Prostate gland (tissue), 2 donors: Measurements from ENCODE around the gene COL7A1. TPM values are rescaled to one million over a fixed set of nuclear protein-coding genes. Genes with fewer than 3 reads are reported as not detected.

Source experiments
- DNase-seq: peaks from one replicate; pipeline ENCODE4 v3.0.0-alpha.2; 2019; ENCODE audit warnings: low spot score
- H3K27ac ChIP-seq, 2 donors: fragments of 200-600 bp; sonication (generic); 2 replicates each; pipeline ENCODE4 v1.5.1; 2017 to 2019
- H3K27me3 ChIP-seq: fragments of 200-600 bp; sonication (generic); replicated peaks from 2 replicates; pipeline ENCODE4 v1.5.1; 2019; ENCODE audit not compliant: insufficient read depth
- H3K36me3 ChIP-seq, 2 donors: fragments of 200-600 bp; sonication (generic); 1 replicate in 1 of 2; 2 replicates in 1 of 2; pipeline versions ENCODE4 v1.5.1 to v1.8.1; 2017 to 2019
- H3K4me1 ChIP-seq: fragments of 200-600 bp; sonication (generic); replicated peaks from 2 replicates; pipeline ENCODE4 v1.5.1; 2019
- H3K4me3 ChIP-seq, 2 donors: fragments of 200-600 bp; sonication (generic); 2 replicates each; pipeline ENCODE4 v1.5.1; 2017 to 2019
- H3K9me3 ChIP-seq: fragments of 200-600 bp; sonication (generic); 2 replicates; pipeline ENCODE4 v1.5.1; 2017
- POLR2A ChIP-seq: fragments of 450-650 bp; IDR thresholded peaks from one replicate; pipeline ENCODE4 v1.6.1; 2016; ENCODE audit warnings: antibody characterized with exemption, mild to moderate bottlenecking
- POLR2AphosphoS5 ChIP-seq: sonication (generic); formaldehyde crosslinking; IDR thresholded peaks from one replicate; pipeline ENCODE4 v1.6.1; 2017; ENCODE audit warnings: antibody characterized with exemption
- whole genome bisulfite sequencing: methylation state at CpG from one replicate; pipeline ENCODE4 v1.1.5; 2018; 5-methylcytosine and 5-hydroxymethylcytosine counted together
- intact Hi-C: fragments of 100-400 bp; cut with DNase I; formaldehyde crosslinking; loops from one replicate; pipeline ENCODE4 v1.14.2; 2022
- microRNA counts, 2 donors: library from miRNA; unstranded; fragments of <30 nt; microRNA quantifications; one replicate each; lab custom pipeline; 2016 to 2017
- microRNA-seq: library from miRNA; unstranded; fragments of <30 nt; microRNA quantifications from one replicate; pipeline ENCODE4, GENCODE V29; 2016
- small RNA-seq, 2 donors: library from RNA; depleted of rRNA; stranded (forward); fragments of <200 nt; gene quantifications; one replicate each; pipeline ENCODE3, GENCODE V24; 2016
- total RNA-seq, 2 donors: library from RNA; depleted of rRNA; stranded (reverse); fragments of >200 nt; gene quantifications; one replicate each; pipeline ENCODE4 v1.1.0, GENCODE V29; 2016
- TF ChIP-seq, protein P1 (sequence below), 4 experiments: fragments of 200-600 bp in 2 of 4; fragments of 450-650 bp in 2 of 4; sonication (generic) in 2 of 4; IDR thresholded peaks; 1 replicate in 3 of 4; 2 replicates in 1 of 4; pipeline ENCODE4 v1.5.1; 2016 to 2019; ENCODE audit warnings: antibody characterized with exemption in 4 of 4, mild to moderate bottlenecking in 2 of 4, moderate library complexity in 2 of 4

The COL7A1 gene
- total RNA-seq, 2 donors from 2014 or later = 84.8 to 92.6 TPM

- no peak overlapping the region for H3K4me3 ChIP-seq
- intact Hi-C loops = no loop called here
- DNase-seq = no peak
- peak overlapping the region; percentile 11 to 21 for H3K27ac ChIP-seq
- H3K4me1 ChIP-seq = no peaks in the 10 kb centered on the region
- no peaks in the 10 kb centered on the region for H3K27me3 ChIP-seq
- H3K9me3 ChIP-seq = no peaks in the 10 kb centered on the region
- no peak for TF ChIP-seq POLR2A
- TF ChIP-seq, protein P1, sequence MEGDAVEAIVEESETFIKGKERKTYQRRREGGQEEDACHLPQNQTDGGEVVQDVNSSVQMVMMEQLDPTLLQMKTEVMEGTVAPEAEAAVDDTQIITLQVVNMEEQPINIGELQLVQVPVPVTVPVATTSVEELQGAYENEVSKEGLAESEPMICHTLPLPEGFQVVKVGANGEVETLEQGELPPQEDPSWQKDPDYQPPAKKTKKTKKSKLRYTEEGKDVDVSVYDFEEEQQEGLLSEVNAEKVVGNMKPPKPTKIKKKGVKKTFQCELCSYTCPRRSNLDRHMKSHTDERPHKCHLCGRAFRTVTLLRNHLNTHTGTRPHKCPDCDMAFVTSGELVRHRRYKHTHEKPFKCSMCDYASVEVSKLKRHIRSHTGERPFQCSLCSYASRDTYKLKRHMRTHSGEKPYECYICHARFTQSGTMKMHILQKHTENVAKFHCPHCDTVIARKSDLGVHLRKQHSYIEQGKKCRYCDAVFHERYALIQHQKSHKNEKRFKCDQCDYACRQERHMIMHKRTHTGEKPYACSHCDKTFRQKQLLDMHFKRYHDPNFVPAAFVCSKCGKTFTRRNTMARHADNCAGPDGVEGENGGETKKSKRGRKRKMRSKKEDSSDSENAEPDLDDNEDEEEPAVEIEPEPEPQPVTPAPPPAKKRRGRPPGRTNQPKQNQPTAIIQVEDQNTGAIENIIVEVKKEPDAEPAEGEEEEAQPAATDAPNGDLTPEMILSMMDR (IDR thresholded peaks at IDR 0.05) = no peak
- no peak for TF ChIP-seq POLR2AphosphoS5
- 41% methylated on average over 10 of the region's 12 CpGs for WGBS
- no peaks in the 10 kb centered on the region for H3K36me3 ChIP-seq
Observed at GRCh38 chr3:48518638-48519276, 76.4 kb downstream of the COL7A1 start.

DNA sequence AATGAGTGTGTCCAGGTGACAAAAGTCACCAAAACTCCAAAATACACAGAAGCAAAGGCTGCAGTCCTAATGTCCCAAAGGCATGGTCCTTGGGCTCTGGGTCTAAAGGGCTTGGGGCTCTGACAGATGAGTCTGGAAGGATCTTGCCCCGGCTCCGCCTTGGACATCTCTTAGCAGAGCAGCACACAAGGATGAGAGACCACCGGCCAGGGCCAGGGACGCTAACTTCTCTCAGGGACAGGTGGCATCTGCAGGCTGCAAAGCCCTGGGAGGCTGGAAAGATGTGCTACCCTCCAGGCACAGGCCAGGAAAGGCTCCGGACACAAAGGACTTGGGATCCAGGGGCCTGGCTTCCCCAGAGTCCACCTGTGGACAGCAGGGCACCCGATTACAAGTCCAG, 77.1 kb downstream of the COL7A1 start:
- H3K4me3 ChIP-seq = no peak overlapping the region
- TF ChIP-seq POLR2A (no peak), POLR2AphosphoS5 (no peak)
- TF ChIP-seq, protein P1 (IDR thresholded peaks at IDR 0.05) = no peak
- no peaks in the 10 kb centered on the region for H3K4me1 ChIP-seq
- DNase-seq = no peak
- no peaks in the 10 kb centered on the region for H3K36me3 ChIP-seq
- H3K27me3 ChIP-seq = no peaks in the 10 kb centered on the region
- intact Hi-C loops = no loop called here
- no peaks in the 10 kb centered on the region for H3K9me3 ChIP-seq
- H3K27ac ChIP-seq = peak overlapping the region; percentile 11 to 21
- WGBS = 92% methylated on average over 5 of the region's 6 CpGs

DNA sequence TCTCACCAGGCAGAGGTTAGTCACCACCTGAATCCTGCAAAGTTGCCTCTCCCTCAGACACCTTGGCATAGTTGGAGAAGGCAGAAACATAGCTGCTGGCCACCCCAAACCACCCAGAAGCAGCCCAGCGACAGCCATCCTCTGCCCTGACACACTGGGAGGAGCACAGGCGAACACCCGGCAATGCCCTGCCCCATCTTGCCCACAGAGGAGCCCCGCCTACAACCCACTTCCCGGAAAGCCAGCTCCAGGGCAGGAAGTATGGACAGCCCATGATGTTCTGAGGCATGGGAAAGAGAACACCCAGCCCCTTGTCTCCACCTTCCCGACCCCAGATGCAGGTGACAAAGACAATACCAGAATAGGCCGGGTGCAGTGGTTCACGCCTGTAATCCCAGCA, 78.6 kb downstream of the COL7A1 start:
- H3K36me3 ChIP-seq = no peaks in the 10 kb centered on the region
- no peak overlapping the region for H3K4me3 ChIP-seq
- TF ChIP-seq POLR2AphosphoS5 (no peak), POLR2A (no peak)
- TF ChIP-seq, protein P1 (IDR thresholded peaks at IDR 0.05) = no peak
- DNase-seq = no peak
- H3K27me3 ChIP-seq = no peaks in the 10 kb centered on the region
- H3K9me3 ChIP-seq = no peaks in the 10 kb centered on the region
- WGBS = 79% methylated on average over 8 of the region's 8 CpGs
- H3K27ac ChIP-seq = no peak overlapping the region
- H3K4me1 ChIP-seq = no peaks in the 10 kb centered on the region
- intact Hi-C loops = no loop called here

DNA sequence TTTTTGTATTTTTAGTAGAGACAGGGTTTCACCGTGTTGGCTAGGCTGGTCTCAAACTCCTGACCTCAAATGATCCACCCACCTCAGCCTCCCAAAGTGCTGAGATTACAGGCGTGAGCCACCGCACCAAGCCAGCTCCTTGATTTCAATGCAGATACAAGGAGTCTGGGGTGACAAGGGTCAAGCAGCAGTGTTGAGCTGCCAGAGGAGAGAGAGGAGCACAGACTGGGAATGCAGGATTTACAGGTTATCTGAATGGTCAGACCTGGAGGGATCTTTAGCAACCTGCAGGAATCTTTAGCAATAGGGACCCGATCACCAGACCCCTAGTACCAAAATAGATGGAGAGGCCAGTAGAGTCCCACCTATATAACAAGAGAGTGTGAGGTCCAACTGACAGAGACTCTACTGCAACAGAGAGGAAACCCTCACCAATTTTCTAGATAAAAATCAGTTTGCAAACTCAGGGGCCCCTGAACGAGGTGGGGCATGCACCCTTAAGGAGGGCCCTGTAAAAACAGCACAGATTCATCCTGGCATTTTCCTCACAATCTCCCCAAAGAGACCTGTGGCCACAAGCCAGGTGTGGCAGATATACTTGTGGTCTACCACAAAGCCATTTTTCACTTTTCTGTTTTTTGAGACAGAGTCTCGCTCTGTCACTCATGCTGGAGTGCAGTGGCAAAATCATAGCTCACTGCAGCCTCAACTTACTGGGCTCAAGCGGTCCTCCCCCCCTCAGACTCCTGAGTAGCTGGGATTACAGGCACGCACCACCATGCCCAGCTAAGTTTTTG, 80.5 kb downstream of the COL7A1 start:
- H3K27me3 ChIP-seq = no peaks in the 10 kb centered on the region
- H3K36me3 ChIP-seq = no peaks in the 10 kb centered on the region
- H3K27ac ChIP-seq = no peak overlapping the region
- TF ChIP-seq, protein P1 (IDR thresholded peaks at IDR 0.05) = no peak
- TF ChIP-seq POLR2AphosphoS5 (no peak), POLR2A (no peak)
- H3K9me3 ChIP-seq = no peaks in the 10 kb centered on the region
- intact Hi-C loops = no loop called here
- DNase-seq = no peak
- WGBS = 96% methylated on average over 8 of the region's 8 CpGs
- H3K4me3 ChIP-seq = no peak overlapping the region
- H3K4me1 ChIP-seq = no peaks in the 10 kb centered on the region

MicroRNA genes within 50 kb of the gene (microRNA counts, 767-probe panel; counts per million panel counts)
- 0 to 431 counts per million in 2 donors for microRNA hsa-miR-711 (lab: Ali Mortazavi, UCI)

Small RNA genes lying within 50 kb of the gene (microRNA-seq; reads per million reads assigned to microRNA genes)
- gene MIR4793 (not detected), gene MIR6823 (not detected), gene MIR711 (not detected)

Small RNA genes lying within 50 kb of the gene (small RNA-seq; reads per million reads assigned to genes)
- 0 reads per million in 2 donors for gene MIR6823

Other genes starting within 250 kb of the COL7A1 start
- gene FBXW12, start 223.1 kb downstream of the COL7A1 start, total RNA-seq = under 1 TPM in 1 of 2 donors, not detected in 1; 0.68 TPM
- gene PLXNB1, start 165.2 kb downstream of the COL7A1 start, total RNA-seq = 100 to 1,000 TPM; 115 to 182 TPM
- 10 to 100 TPM; 12.7 to 14.8 TPM for gene CCDC51, start 155.2 kb downstream of the COL7A1 start, total RNA-seq
- 100 to 1,000 TPM; 310 to 446 TPM for gene TMA7, start 155.1 kb downstream of the COL7A1 start, total RNA-seq
- 10 to 100 TPM in 1 of 2 donors, 1 to 10 TPM in 1; 7.7 to 16.5 TPM for gene ATRIP, start 148.6 kb downstream of the COL7A1 start, total RNA-seq
- 100 to 1,000 TPM; 152 to 231 TPM for gene SHISA5, start 91.2 kb downstream of the COL7A1 start, total RNA-seq
- 10 to 100 TPM in 1 of 2 donors, 1 to 10 TPM in 1; 9.9 to 89.0 TPM for gene PFKFB4, start 38.5 kb downstream of the COL7A1 start, total RNA-seq
- 1 to 10 TPM in 1 of 2 donors, under 1 TPM in 1; 0.85 to 1.6 TPM for gene UCN2, start 31.5 kb downstream of the COL7A1 start, total RNA-seq
- 100 to 1,000 TPM; 239 to 251 TPM for gene UQCRC1, start 14.3 kb upstream of the COL7A1 start, total RNA-seq
- 1 to 10 TPM in 1 of 2 donors, not detected in 1; 1.9 TPM for gene TMEM89, start 26.4 kb upstream of the COL7A1 start, total RNA-seq
- 10 to 100 TPM; 18.4 to 30.0 TPM for gene SLC26A6, start 40.1 kb upstream of the COL7A1 start, total RNA-seq
- gene CELSR3, start 67.6 kb upstream of the COL7A1 start, total RNA-seq = 1 to 10 TPM in 1 of 2 donors, under 1 TPM in 1; 0.41 to 6.4 TPM
- gene NCKIPSD, start 90.6 kb upstream of the COL7A1 start, total RNA-seq = 10 to 100 TPM; 32.9 to 83.3 TPM
- 100 to 1,000 TPM; 112 to 165 TPM for gene IP6K2, start 121.9 kb upstream of the COL7A1 start, total RNA-seq